Osteoblast (primary cell): ENCODE results near the gene TESMIN. TPM values are rescaled to one million over a fixed set of nuclear protein-coding genes. Genes with fewer than 3 reads are reported as not detected.

ENCODE experiments used
- DNase-seq: peaks from one replicate; pipeline ENCODE4 v3.0.0; 2011; ENCODE audit warnings: low spot score, mixed read lengths; ENCODE audit not compliant: insufficient read length; ENCODE audit errors: missing footprints
- H2AFZ ChIP-seq: 2 replicates; pipeline ENCODE4 v1.6.0; 2011; ENCODE audit warnings: mild to moderate bottlenecking, low read length
- H3K27ac ChIP-seq: 2 replicates; pipeline ENCODE4 v1.5.1; 2011; ENCODE audit warnings: mild to moderate bottlenecking, low read depth, low read length, moderate library complexity
- H3K27me3 ChIP-seq: 2 replicates; pipeline ENCODE4 v1.6.0; 2012; ENCODE audit warnings: mild to moderate bottlenecking, control low read depth, inconsistent platforms, low read length, moderate library complexity; ENCODE audit not compliant: insufficient read depth
- H3K36me3 ChIP-seq: 2 replicates; pipeline ENCODE4 v1.5.1; 2011; ENCODE audit warnings: mild to moderate bottlenecking, low read length, control low read depth, moderate library complexity; ENCODE audit not compliant: insufficient read depth
- H3K4me1 ChIP-seq: 2 replicates; pipeline ENCODE4 v1.5.1; 2011; ENCODE audit warnings: mild to moderate bottlenecking, low read length, control low read depth, moderate library complexity; ENCODE audit not compliant: insufficient read depth
- H3K4me2 ChIP-seq: 2 replicates; pipeline ENCODE4 v1.6.0; 2011; ENCODE audit warnings: mild to moderate bottlenecking, low read length; ENCODE audit not compliant: insufficient read depth
- H3K4me3 ChIP-seq: fragments of 200-600 bp; sonication (generic); 3 replicates; pipeline ENCODE4 v1.5.1; 2012; ENCODE audit warnings: mild to moderate bottlenecking, low read length, inconsistent platforms; ENCODE audit not compliant: insufficient read depth
- H3K79me2 ChIP-seq: 2 replicates; pipeline ENCODE4 v1.6.0; 2012; ENCODE audit warnings: mild to moderate bottlenecking, low read length, control low read depth, inconsistent platforms; ENCODE audit not compliant: insufficient read depth
- H3K9me3 ChIP-seq: 2 replicates; pipeline ENCODE4 v1.5.1; 2011; ENCODE audit warnings: low read depth, low read length, control low read depth
- H4K20me1 ChIP-seq: 2 replicates; pipeline ENCODE4 v1.6.0; 2012; ENCODE audit warnings: mild to moderate bottlenecking, low read length, control low read depth; ENCODE audit not compliant: insufficient read depth
- CTCF ChIP-seq: IDR thresholded peaks from 2 replicates; pipeline ENCODE4 v1.5.1; 2011; ENCODE audit warnings: mild to moderate bottlenecking, low read depth, low read length, moderate library complexity; ENCODE audit errors: extremely low read depth
- total RNA-seq: library from RNA; depleted of rRNA; stranded (reverse); fragments of >200 nt; gene quantifications from 2 replicates; pipeline ENCODE4 v1.2.3, GENCODE V29; 2012

TESMIN gene
- total RNA-seq, 1 donor = not detected

GRCh38 chr11:68762481-68762880 lies 11.2 kb upstream of the TESMIN start:
- no peak for DNase-seq
- H4K20me1 ChIP-seq = no peaks in the 10 kb centered on the region
- H3K79me2 ChIP-seq = no peaks in the 10 kb centered on the region
- no peaks in the 10 kb centered on the region for H3K27me3 ChIP-seq
- TF ChIP-seq CTCF = no peak
- H2AFZ ChIP-seq = no peak overlapping the region
- no peak overlapping the region for H3K4me2 ChIP-seq
- no peaks in the 10 kb centered on the region for H3K4me1 ChIP-seq
- no peak overlapping the region for H3K27ac ChIP-seq
- no peaks in the 10 kb centered on the region for H3K9me3 ChIP-seq
- no peak overlapping the region for H3K4me3 ChIP-seq
- H3K36me3 ChIP-seq = peaks cover 50% of the 10 kb centered on the region

GRCh38 chr11:68761801-68762200 lies 10.5 kb upstream of the TESMIN start:
- Histone ChIP-seq H2AFZ (no peak overlapping the region), H3K27me3 (no peaks in the 10 kb centered on the region), H3K9me3 (no peaks in the 10 kb centered on the region), H3K4me1 (no peaks in the 10 kb centered on the region), H3K79me2 (no peaks in the 10 kb centered on the region), H3K27ac (no peak overlapping the region), H3K4me3 (no peak overlapping the region), H3K4me2 (no peak overlapping the region), H3K36me3 (peaks cover 57% of the 10 kb centered on the region), H4K20me1 (no peaks in the 10 kb centered on the region)
- no peak for TF ChIP-seq CTCF
- no peak for DNase-seq

- no peak for TF ChIP-seq CTCF
- Histone ChIP-seq H3K79me2 (no peaks in the 10 kb centered on the region), H4K20me1 (peaks cover 4% of the 10 kb centered on the region)
These were observed 8.7 kb upstream of the TESMIN start for GRCh38 chr11:68759991-68760390.

GRCh38 chr11:68757711-68758110 lies 6.4 kb upstream of the TESMIN start:
- H3K79me2 ChIP-seq = no peaks in the 10 kb centered on the region

More at GRCh38 chr11:68759991-68760390, 8.7 kb upstream of the TESMIN start:
- no peak for DNase-seq
- H3K27me3 ChIP-seq = no peaks in the 10 kb centered on the region
- no peak overlapping the region for H3K4me3 ChIP-seq
- peaks cover 58% of the 10 kb centered on the region for H3K36me3 ChIP-seq
- no peaks in the 10 kb centered on the region for H3K4me1 ChIP-seq
- no peaks in the 10 kb centered on the region for H3K9me3 ChIP-seq
- no peak overlapping the region for H3K4me2 ChIP-seq
- no peak overlapping the region for H2AFZ ChIP-seq
- H3K27ac ChIP-seq = no peak overlapping the region

More at GRCh38 chr11:68757711-68758110, 6.4 kb upstream of the TESMIN start:
- H3K36me3 ChIP-seq = peaks cover 48% of the 10 kb centered on the region
- H3K27me3 ChIP-seq = no peaks in the 10 kb centered on the region
- H3K4me1 ChIP-seq = no peaks in the 10 kb centered on the region
- peaks cover 4% of the 10 kb centered on the region for H4K20me1 ChIP-seq
- H3K27ac ChIP-seq = no peak overlapping the region
- H2AFZ ChIP-seq = no peak overlapping the region
- H3K9me3 ChIP-seq = no peaks in the 10 kb centered on the region
- H3K4me3 ChIP-seq = no peak overlapping the region
- TF ChIP-seq CTCF = no peak
- DNase-seq = no peak
- H3K4me2 ChIP-seq = no peak overlapping the region
